Cardiac muscle cell (in vitro differentiated cells and primary cell): ENCODE measurements around the gene ATF1. TPM values are rescaled to one million over a fixed set of nuclear protein-coding genes. Genes with fewer than 3 reads are reported as not detected.
A peak's percentile ranks its signal among the peaks of the same experiment; 100 is the strongest.

ENCODE experiments used
- DNase-seq, 2 donors: peaks; one replicate each; pipeline versions ENCODE4 v3.0.0 to v3.0.0-alpha.2; 2010 to 2017; ENCODE audit warnings: low read depth in 1 of 2, low spot score in 1 of 2
- H3K27ac ChIP-seq: fragments of 200-600 bp; sonication (generic); 2 replicates; pipeline ENCODE4 v1.5.1; 2016
- H3K27me3 ChIP-seq: fragments of 200-600 bp; sonication (generic); 2 replicates; pipeline ENCODE4 v1.6.0; 2016; ENCODE audit warnings: control low read depth
- H3K36me3 ChIP-seq: fragments of 200-600 bp; sonication (generic); 2 replicates; pipeline ENCODE4 v1.5.1; 2016; ENCODE audit warnings: control low read depth
- H3K4me1 ChIP-seq: fragments of 200-600 bp; sonication (generic); 2 replicates; pipeline ENCODE4 v1.8.1; 2017; ENCODE audit warnings: low read depth, mild to moderate bottlenecking, mixed run types
- H3K4me3 ChIP-seq: fragments of 200-600 bp; sonication (generic); 2 replicates; pipeline ENCODE4 v1.5.1; 2016; ENCODE audit warnings: mild to moderate bottlenecking
- H3K9me3 ChIP-seq: fragments of 200-600 bp; sonication (generic); 2 replicates; pipeline ENCODE4 v1.5.1; 2017; ENCODE audit warnings: low read depth, mild to moderate bottlenecking, control low read depth
- CTCF ChIP-seq: IDR thresholded peaks from 2 replicates; pipeline ENCODE4 v1.5.1; 2012; ENCODE audit warnings: low read depth, mild to moderate bottlenecking, low read length
- polyA plus RNA-seq: library from polyadenylated mRNA; unstranded; fragments of >200 nt; fragmentation: Nextera tagmentation; extraction: Ambion mirVana; gene quantifications from 2 replicates; pipeline ENCODE4 v1.2.1, GENCODE V29; 2016
- total RNA-seq: library from RNA; depleted of rRNA; stranded (reverse); fragments of >200 nt; gene quantifications from 2 replicates; pipeline ENCODE4 v1.2.3, GENCODE V29; 2016

Gene ATF1
- total and polyA plus RNA-seq, 2 experiments from 2014 or later: 14.4 to 26.4 TPM

- no peaks in the 10 kb centered on the region for H3K9me3 ChIP-seq
- H3K27ac ChIP-seq: no peak overlapping the region
- DNase-seq: peak in 1 of 2 donors; percentile 14
- peaks cover 51% of the 10 kb centered on the region for H3K36me3 ChIP-seq
- no peak for TF ChIP-seq CTCF
- H3K4me3 ChIP-seq: no peak overlapping the region
- H3K4me1 ChIP-seq: peaks cover 12% of the 10 kb centered on the region
- no peaks in the 10 kb centered on the region for H3K27me3 ChIP-seq
Observed at GRCh38 chr12:50745861-50746260, 18.0 kb upstream of the ATF1 start.

GRCh38 chr12:50746431-50746830 lies 17.5 kb upstream of the ATF1 start:
- Histone ChIP-seq H3K36me3 (peaks cover 46% of the 10 kb centered on the region), H3K4me3 (no peak overlapping the region)
- DNase-seq: no peak

GRCh38 chr12:50747817-50748216 lies 16.1 kb upstream of the ATF1 start:
- Histone ChIP-seq H3K27ac (peak overlapping the region; percentile 78), H3K9me3 (no peaks in the 10 kb centered on the region), H3K36me3 (peaks cover 35% of the 10 kb centered on the region), H3K4me3 (no peak overlapping the region), H3K27me3 (no peaks in the 10 kb centered on the region), H3K4me1 (peaks cover 24% of the 10 kb centered on the region)
- TF ChIP-seq CTCF: no peak
- no peak for DNase-seq

More at GRCh38 chr12:50746431-50746830, 17.5 kb upstream of the ATF1 start:
- H3K27ac ChIP-seq: no peak overlapping the region
- H3K9me3 ChIP-seq: no peaks in the 10 kb centered on the region
- no peak for TF ChIP-seq CTCF
- H3K4me1 ChIP-seq: peaks cover 12% of the 10 kb centered on the region
- H3K27me3 ChIP-seq: no peaks in the 10 kb centered on the region

GRCh38 chr12:50749459-50749882 lies 14.4 kb upstream of the ATF1 start:
- no peaks in the 10 kb centered on the region for H3K9me3 ChIP-seq
- DNase-seq: no peak
- peak overlapping the region; percentile 78 for H3K27ac ChIP-seq
- peaks cover 24% of the 10 kb centered on the region for H3K36me3 ChIP-seq
- H3K4me3 ChIP-seq: no peak overlapping the region
- peaks cover 33% of the 10 kb centered on the region for H3K4me1 ChIP-seq
- TF ChIP-seq CTCF: no peak
- H3K27me3 ChIP-seq: no peaks in the 10 kb centered on the region

- Histone ChIP-seq H3K4me1 (peaks cover 33% of the 10 kb centered on the region), H3K4me3 (no peak overlapping the region), H3K27me3 (no peaks in the 10 kb centered on the region), H3K27ac (peak overlapping the region; percentile 78), H3K9me3 (no peaks in the 10 kb centered on the region), H3K36me3 (peaks cover 15% of the 10 kb centered on the region)
- no peak for TF ChIP-seq CTCF
- no peak for DNase-seq
Observed at GRCh38 chr12:50750366-50750765, 13.5 kb upstream of the ATF1 start.
